Trophoblast cell (in vitro differentiated cells and primary cell): ENCODE measurements around the gene SDHAF1.

ENCODE experiments used
- DNase-seq, 2 donors: peaks; one replicate each; pipeline ENCODE4 v3.0.0-alpha.2; 2016
- H2AFZ ChIP-seq: 2 replicates; pipeline ENCODE4 v1.6.1; 2013; ENCODE audit warnings: low read length, moderate library complexity, mild to moderate bottlenecking; ENCODE audit not compliant: insufficient read depth, poor library complexity
- H2AK5ac ChIP-seq: 2 replicates; pipeline ENCODE4 v1.6.1; 2013; ENCODE audit warnings: mild to moderate bottlenecking, low read length
- H2BK120ac ChIP-seq: 2 replicates; pipeline ENCODE4 v1.6.1; 2013; ENCODE audit warnings: low read length, mild to moderate bottlenecking, moderate library complexity; ENCODE audit not compliant: insufficient read depth, poor library complexity
- H2BK12ac ChIP-seq: 2 replicates; pipeline ENCODE4 v1.6.1; 2013; ENCODE audit warnings: mild to moderate bottlenecking, low read length, moderate library complexity
- H2BK5ac ChIP-seq: 2 replicates; pipeline ENCODE4 v1.6.1; 2013; ENCODE audit warnings: low read length, low read depth, moderate library complexity, mild to moderate bottlenecking; ENCODE audit not compliant: poor library complexity
- H3K14ac ChIP-seq: 2 replicates; pipeline ENCODE4 v1.6.1; 2013; ENCODE audit warnings: mild to moderate bottlenecking, low read length
- H3K18ac ChIP-seq: 2 replicates; pipeline ENCODE4 v1.6.1; 2013; ENCODE audit warnings: mild to moderate bottlenecking, low read length
- H3K23ac ChIP-seq: 2 replicates; pipeline ENCODE4 v1.6.1; 2013; ENCODE audit warnings: low read length
- H3K27ac ChIP-seq: 2 replicates; pipeline ENCODE4 v1.5.1; 2013; ENCODE audit warnings: low read depth, mild to moderate bottlenecking, inconsistent platforms, low read length, moderate library complexity
- H3K27me3 ChIP-seq: 2 replicates; pipeline ENCODE4 v1.6.1; 2013; ENCODE audit warnings: inconsistent platforms, mild to moderate bottlenecking, low read length, moderate library complexity; ENCODE audit not compliant: insufficient read depth
- H3K36me3 ChIP-seq, 2 experiments: 1 replicate in 1 of 2; 2 replicates in 1 of 2; pipeline ENCODE4 v1.6.1; 2013; ENCODE audit warnings: low read length in 2 of 2, mild to moderate bottlenecking in 2 of 2, moderate library complexity in 1 of 2; ENCODE audit not compliant: insufficient read depth in 2 of 2, control insufficient read depth in 1 of 2
- H3K4ac ChIP-seq: 2 replicates; pipeline ENCODE4 v1.6.1; 2013; ENCODE audit warnings: low read depth, mild to moderate bottlenecking, low read length, moderate library complexity
- H3K4me1 ChIP-seq, 2 experiments: 1 replicate in 1 of 2; 2 replicates in 1 of 2; pipeline ENCODE4 v1.6.1; 2013; ENCODE audit warnings: low read length in 2 of 2, mild to moderate bottlenecking in 2 of 2, moderate library complexity in 1 of 2; ENCODE audit not compliant: insufficient read depth in 2 of 2, control insufficient read depth in 1 of 2
- H3K4me2 ChIP-seq: 2 replicates; pipeline ENCODE4 v1.6.1; 2013; ENCODE audit warnings: inconsistent platforms, mild to moderate bottlenecking, low read length, moderate library complexity
- H3K4me3 ChIP-seq: 2 replicates; pipeline ENCODE4 v1.5.1; 2013; ENCODE audit warnings: mild to moderate bottlenecking, low read depth, low read length, inconsistent platforms
- H3K79me1 ChIP-seq: one replicate; pipeline ENCODE4 v1.6.1; 2013; ENCODE audit warnings: low read length
- H3K79me2 ChIP-seq: 2 replicates; pipeline ENCODE4 v1.6.1; 2013; ENCODE audit warnings: low read length, mild to moderate bottlenecking; ENCODE audit not compliant: control insufficient read depth, insufficient read depth, poor library complexity
- H3K9ac ChIP-seq: 2 replicates; pipeline ENCODE4 v1.6.1; 2013; ENCODE audit warnings: mild to moderate bottlenecking, low read length
- H3K9me3 ChIP-seq: 2 replicates; pipeline ENCODE4 v1.6.1; 2013; ENCODE audit warnings: low read depth, mild to moderate bottlenecking, control low read depth, inconsistent platforms, low read length; ENCODE audit not compliant: insufficient read depth
- H4K12ac ChIP-seq: 2 replicates; pipeline ENCODE4 v1.6.1; 2013; ENCODE audit warnings: low read depth, mild to moderate bottlenecking, low read length, moderate library complexity
- H4K8ac ChIP-seq: 2 replicates; pipeline ENCODE4 v1.6.1; 2013; ENCODE audit warnings: low read depth, mild to moderate bottlenecking, low read length, moderate library complexity
- H4K91ac ChIP-seq: one replicate; pipeline ENCODE4 v1.6.1; 2013; ENCODE audit warnings: low read depth, mild to moderate bottlenecking, low read length, moderate library complexity
- WGBS: extraction: QIAGEN DNeasy Blood & Tissue Kit; methylation state at CpG from one replicate; pipeline ENCODE4 v1.1.7; 2013; ENCODE audit warnings: missing lambda C conversion rate; ENCODE audit not compliant: insufficient read length, insufficient coverage; ENCODE audit errors: extremely low coverage; 5-methylcytosine and 5-hydroxymethylcytosine counted together

The SDHAF1 gene

GRCh38 chr19:36014012-36014924 is 19.3 kb downstream of the SDHAF1 start, which contains the start of gene ALKBH6:
Gene ALKBH6 (minus strand): TSS chr19:36014213. CDS start chr19:36013397, 816 bp downstream.
- DNase-seq = peak; percentile 100
- peak within 1 kb of the TSS; percentile 52 for H4K91ac ChIP-seq
- peaks cover 3% of the 10 kb centered on the region for H3K79me1 ChIP-seq
- H3K9me3 ChIP-seq = no peaks in the 10 kb centered on the region
- H3K79me2 ChIP-seq = no peaks in the 10 kb centered on the region
- WGBS = no CpG with 5 or more reads among the region's 42 CpGs
- peak within 1 kb of the TSS; percentile 78 for H3K9ac ChIP-seq
- H3K36me3 ChIP-seq = peaks cover 11 to 15% of the 10 kb centered on the region in 2 experiments
- H3K4me3 ChIP-seq = peak within 1 kb of the TSS; percentile 74
- H3K23ac ChIP-seq = no peak within 1 kb of the TSS
- H3K27me3 ChIP-seq = no peaks in the 10 kb centered on the region
- peak within 1 kb of the TSS; percentile 40 for H2AFZ ChIP-seq
- H3K4me2 ChIP-seq = peak within 1 kb of the TSS; percentile 82
- peak within 1 kb of the TSS; percentile 25 for H3K4ac ChIP-seq
- H2BK5ac ChIP-seq = no peak within 1 kb of the TSS
- H2BK12ac ChIP-seq = no peak within 1 kb of the TSS
- H3K18ac ChIP-seq = no peak within 1 kb of the TSS
- H2BK120ac ChIP-seq = peak within 1 kb of the TSS; percentile 28
- no peak within 1 kb of the TSS for H3K27ac ChIP-seq
- peak within 1 kb of the TSS; percentile 47 for H3K14ac ChIP-seq
- H4K12ac ChIP-seq = peak within 1 kb of the TSS; percentile 12
- H4K8ac ChIP-seq = peak within 1 kb of the TSS; percentile 73
- H3K4me1 ChIP-seq = peaks cover 13 to 17% of the 10 kb centered on the region in 2 experiments
- H2AK5ac ChIP-seq = peak within 1 kb of the TSS; percentile 24

- H4K8ac ChIP-seq = no peak overlapping the region
- no peak overlapping the region for H2BK120ac ChIP-seq
- H3K23ac ChIP-seq = no peak overlapping the region
- no peak overlapping the region for H2BK5ac ChIP-seq
- H3K9me3 ChIP-seq = no peaks in the 10 kb centered on the region
- no peak overlapping the region for H2AK5ac ChIP-seq
- H3K4me3 ChIP-seq = no peak overlapping the region
- no peak overlapping the region for H4K12ac ChIP-seq
- H3K9ac ChIP-seq = no peak overlapping the region
- H3K27ac ChIP-seq = no peak overlapping the region
- no peaks in the 10 kb centered on the region for H3K79me2 ChIP-seq
- no peak for DNase-seq
- peaks cover 21 to 24% of the 10 kb centered on the region in 2 experiments for H3K36me3 ChIP-seq
- no peak overlapping the region for H2AFZ ChIP-seq
- no peak overlapping the region for H3K18ac ChIP-seq
- no peak overlapping the region for H3K14ac ChIP-seq
- no peak overlapping the region for H2BK12ac ChIP-seq
- WGBS = no CpG with 5 or more reads among the region's 22 CpGs
- H3K4me2 ChIP-seq = no peak overlapping the region
- peaks cover 5 to 7% of the 10 kb centered on the region in 2 experiments for H3K4me1 ChIP-seq
- H3K79me1 ChIP-seq = peaks cover 3% of the 10 kb centered on the region
- H4K91ac ChIP-seq = no peak overlapping the region
- no peaks in the 10 kb centered on the region for H3K27me3 ChIP-seq
- no peak overlapping the region for H3K4ac ChIP-seq
Observed at GRCh38 chr19:36019061-36019670, 24.2 kb downstream of the SDHAF1 start.

DNA sequence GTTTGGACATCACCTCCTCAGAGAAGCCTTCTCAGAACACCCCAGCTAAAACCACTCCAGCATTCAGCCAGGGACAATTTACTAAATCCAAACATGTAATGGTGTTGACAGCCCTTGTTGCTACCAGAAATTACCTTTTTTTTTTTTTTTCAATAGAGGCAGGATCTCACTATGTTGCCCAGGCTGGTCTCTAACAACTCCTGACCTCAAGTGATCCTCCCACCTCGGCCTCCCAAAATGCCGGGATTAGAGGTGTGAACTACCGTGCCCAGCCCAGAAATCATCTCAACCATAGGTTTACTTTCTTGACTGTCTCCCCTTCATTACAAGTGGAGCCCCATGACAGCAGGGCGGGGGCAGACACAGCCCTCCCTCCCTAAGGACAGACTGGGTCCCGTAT is 28.4 kb downstream of the SDHAF1 start:
- no peak overlapping the region for H2BK5ac ChIP-seq
- no peak overlapping the region for H3K9ac ChIP-seq
- no peaks in the 10 kb centered on the region for H3K27me3 ChIP-seq
- no peak overlapping the region for H3K4me2 ChIP-seq
- H3K36me3 ChIP-seq = peaks cover 24 to 29% of the 10 kb centered on the region in 2 experiments
- no peak overlapping the region for H4K12ac ChIP-seq
- no CpG with 5 or more reads among the region's 5 CpGs for WGBS
- no peak overlapping the region for H3K23ac ChIP-seq
- H3K14ac ChIP-seq = no peak overlapping the region
- no peaks in the 10 kb centered on the region for H3K79me1 ChIP-seq
- no peak for DNase-seq
- H2BK120ac ChIP-seq = no peak overlapping the region
- H4K8ac ChIP-seq = no peak overlapping the region
- H3K27ac ChIP-seq = no peak overlapping the region
- H3K9me3 ChIP-seq = no peaks in the 10 kb centered on the region
- no peak overlapping the region for H4K91ac ChIP-seq
- no peaks in the 10 kb centered on the region for H3K4me1 ChIP-seq
- H3K79me2 ChIP-seq = no peaks in the 10 kb centered on the region
- no peak overlapping the region for H3K4ac ChIP-seq
- no peak overlapping the region for H2BK12ac ChIP-seq
- no peak overlapping the region for H3K4me3 ChIP-seq
- H3K18ac ChIP-seq = no peak overlapping the region
- H2AK5ac ChIP-seq = no peak overlapping the region
- no peak overlapping the region for H2AFZ ChIP-seq

DNA sequence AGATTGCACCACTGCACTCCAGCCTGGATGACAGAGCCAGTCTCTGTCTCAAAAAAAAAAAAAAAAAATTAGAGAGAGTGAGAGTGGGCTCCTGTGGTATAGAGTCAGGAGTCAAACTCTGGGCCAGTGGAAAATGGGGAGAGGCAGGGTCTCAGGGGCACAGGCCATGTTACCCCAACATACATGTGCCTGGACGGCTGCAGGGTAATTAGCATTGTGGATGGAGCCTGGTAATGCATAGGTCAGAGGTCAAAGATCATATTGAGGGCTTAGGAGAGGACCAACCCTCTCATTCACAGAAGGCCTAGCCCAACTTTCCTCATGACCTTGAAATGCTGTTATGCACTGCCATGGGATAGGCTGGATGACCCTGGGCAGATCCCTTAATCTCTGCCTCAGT is 30.6 kb downstream of the SDHAF1 start:
- WGBS = no CpG with 5 or more reads among the region's 1 CpG
- peaks cover 20 to 25% of the 10 kb centered on the region in 2 experiments for H3K36me3 ChIP-seq

More for the DNA sequence above, 30.6 kb downstream of the SDHAF1 start:
- Histone ChIP-seq H4K8ac (no peak overlapping the region), H3K9me3 (no peaks in the 10 kb centered on the region), H3K14ac (no peak overlapping the region), H3K4me2 (no peak overlapping the region), H2BK12ac (no peak overlapping the region), H3K4me3 (no peak overlapping the region), H3K9ac (no peak overlapping the region), H3K18ac (no peak overlapping the region), H4K91ac (no peak overlapping the region), H3K79me2 (no peaks in the 10 kb centered on the region), H2AK5ac (no peak overlapping the region), H3K79me1 (no peaks in the 10 kb centered on the region), H3K27ac (no peak overlapping the region), H4K12ac (no peak overlapping the region), H3K4me1 (no peaks in the 10 kb centered on the region), H3K4ac (no peak overlapping the region), H2AFZ (no peak overlapping the region), H2BK120ac (no peak overlapping the region), H2BK5ac (no peak overlapping the region), H3K27me3 (no peaks in the 10 kb centered on the region), H3K23ac (no peak overlapping the region)
- no peak for DNase-seq
